HL-60 (cell line): ENCODE results near the gene KRTAP5-11.
"Not testable (repeated sequence)": the region's sequence is repeated elsewhere in the genome, so short reads cannot be mapped to it uniquely, and the experiment has no call there.

Experiments used
- DNase-seq, 2 experiments: peaks; one replicate each; pipeline ENCODE4 v3.0.0-alpha.2; 2010 to 2020; ENCODE audit warnings: low read depth in 1 of 2, low spot score in 1 of 2
- H3K27ac ChIP-seq: fragments of 250-450 bp; sonication (Bioruptor Pico); replicated peaks from 2 replicates; pipeline ENCODE4 v1.5.1; 2020; ENCODE audit warnings: mild to moderate bottlenecking, moderate library complexity
- H3K27me3 ChIP-seq: fragments of 250-450 bp; sonication (Bioruptor Pico); 2 replicates; pipeline ENCODE4 v1.5.1; 2021; ENCODE audit warnings: mild to moderate bottlenecking, moderate library complexity; ENCODE audit not compliant: insufficient read depth, poor library complexity, severe bottlenecking
- H3K4me3 ChIP-seq: replicated peaks from 2 replicates; pipeline ENCODE4 v1.5.1; 2011; ENCODE audit warnings: mild to moderate bottlenecking, control low read depth, low read length; ENCODE audit not compliant: insufficient read depth
- CTCF ChIP-seq: IDR thresholded peaks from one replicate; pipeline ENCODE4 v1.5.1; 2011; ENCODE audit warnings: low read length, control low read depth, inconsistent platforms; ENCODE audit not compliant: insufficient read depth
- GABPA ChIP-seq: IDR thresholded peaks from 2 replicates; pipeline ENCODE4 v1.6.1; 2012; ENCODE audit warnings: low read depth
- POLR2AphosphoS5 ChIP-seq: IDR thresholded peaks from 2 replicates; pipeline ENCODE4 v1.6.1; 2012; ENCODE audit warnings: low read depth
- REST ChIP-seq: IDR thresholded peaks from 2 replicates; pipeline ENCODE4 v1.6.1; 2012; ENCODE audit warnings: low read depth; ENCODE audit not compliant: insufficient replicate concordance
- SPI1 ChIP-seq: IDR thresholded peaks from 2 replicates; pipeline ENCODE4 v1.6.1; 2012; ENCODE audit warnings: low read depth, mild to moderate bottlenecking, borderline replicate concordance

The KRTAP5-11 gene

GRCh38 chr11:71607520-71608216 is 25.0 kb upstream of the KRTAP5-11 start:
- H3K27me3 ChIP-seq, DNase-seq, H3K4me3 ChIP-seq: not testable (repeated sequence)

GRCh38 chr11:71606853-71607519 is 24.3 kb upstream of the KRTAP5-11 start:
- DNase-seq, H3K27ac ChIP-seq, H3K27me3 ChIP-seq, H3K4me3 ChIP-seq: not testable (repeated sequence)

More at GRCh38 chr11:71607520-71608216, 25.0 kb upstream of the KRTAP5-11 start:
- not testable (repeated sequence) for H3K27ac ChIP-seq

GRCh38 chr11:71604798-71605488 is 22.3 kb upstream of the KRTAP5-11 start:
- not testable (repeated sequence) for H3K27ac ChIP-seq, H3K27me3 ChIP-seq, H3K4me3 ChIP-seq
- peak in 1 of 2 experiments; percentile 25 for DNase-seq

GRCh38 chr11:71603221-71603620 is 20.5 kb upstream of the KRTAP5-11 start:
- not testable (repeated sequence) for H3K4me3 ChIP-seq, H3K27me3 ChIP-seq, H3K27ac ChIP-seq, DNase-seq

GRCh38 chr11:71589546-71589920 is 6.9 kb upstream of the KRTAP5-11 start:
- H3K27me3 ChIP-seq, result not testable (repeated sequence)

GRCh38 chr11:71588822-71589545 is 6.3 kb upstream of the KRTAP5-11 start:
- DNase-seq, result peak in 1 of 2 experiments; percentile 24
- not testable (repeated sequence) for H3K27ac ChIP-seq

More at GRCh38 chr11:71589546-71589920, 6.9 kb upstream of the KRTAP5-11 start:
- not testable (repeated sequence) for DNase-seq, H3K27ac ChIP-seq, H3K4me3 ChIP-seq

GRCh38 chr11:71588314-71588713 is 5.6 kb upstream of the KRTAP5-11 start:
- DNase-seq, H3K27ac ChIP-seq, H3K27me3 ChIP-seq, H3K4me3 ChIP-seq: not testable (repeated sequence)

More at GRCh38 chr11:71588822-71589545, 6.3 kb upstream of the KRTAP5-11 start:
- H3K27me3 ChIP-seq, H3K4me3 ChIP-seq: not testable (repeated sequence)

GRCh38 chr11:71585673-71586072 is 3.0 kb upstream of the KRTAP5-11 start:
- DNase-seq, H3K27ac ChIP-seq, H3K27me3 ChIP-seq, H3K4me3 ChIP-seq: not testable (repeated sequence)

GRCh38 chr11:71582969-71583368 is 294 bp upstream of the KRTAP5-11 start:
- not testable (repeated sequence) for H3K27ac ChIP-seq, H3K4me3 ChIP-seq, H3K27me3 ChIP-seq, DNase-seq

GRCh38 chr11:71581826-71582225 is 849 bp downstream of the KRTAP5-11 start:
- no peak for DNase-seq
- H3K27ac ChIP-seq, result no peak overlapping the region
- H3K27me3 ChIP-seq, result no peaks in the 10 kb centered on the region
- H3K4me3 ChIP-seq, result no peak overlapping the region
- TF ChIP-seq SPI1, result no peak
- TF ChIP-seq GABPA, result no peak
- TF ChIP-seq REST, result no peak
- TF ChIP-seq POLR2AphosphoS5, result no peak
- TF ChIP-seq CTCF, result no peak
